Measurements from ENCODE around the gene ARID1A. TPM values are rescaled to one million over a fixed set of nuclear protein-coding genes. Genes with fewer than 3 reads are reported as not detected.

ARID1A gene
- total and polyA plus RNA-seq, 4 donors, result 12.2 to 31.9 (median 20.2) TPM

DNA sequence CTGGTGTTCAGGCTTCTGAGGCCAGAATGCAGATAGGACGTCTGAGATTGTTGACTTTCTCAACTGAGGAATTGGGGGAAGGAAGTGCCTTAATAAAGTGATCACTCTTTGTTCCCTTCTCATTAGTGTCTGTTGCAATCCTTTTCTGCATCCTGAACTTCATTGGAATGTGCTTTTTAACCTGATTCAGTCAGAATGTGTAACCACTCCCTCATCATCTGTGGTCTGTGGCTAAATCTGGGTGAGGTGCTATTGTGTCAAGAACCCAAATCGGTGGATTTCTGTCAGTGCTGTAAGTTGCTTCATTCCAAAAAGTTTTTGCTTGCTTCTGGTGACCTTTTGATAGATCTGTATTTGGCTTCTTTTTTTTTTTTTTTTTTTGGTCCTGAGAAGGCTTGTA is 38.2 kb downstream of the ARID1A start:
- Histone ChIP-seq H3K9ac (ENCODE audit: low read depth in 1 of 2, low read length in 2 of 2) (no peak overlapping the region), H3K27me3 (ENCODE audit: control insufficient read depth in 4 of 4, insufficient read depth in 4 of 4, low read length in 3 of 4) (no peaks in the 10 kb centered on the region), H3K36me3 (ENCODE audit: control insufficient read depth in 4 of 4, insufficient read depth in 3 of 4, low read depth in 1 of 4, low read length in 3 of 4) (peaks cover 10 to 58% (median 45%) of the 10 kb centered on the region in 4 donors), H3K4me3 (ENCODE audit: low read depth in 1 of 3, low read length in 3 of 3) (no peak overlapping the region), H3K27ac (ENCODE audit: low read depth in 1 of 2, low read length in 2 of 2) (no peak overlapping the region), H3K9me3 (ENCODE audit: control insufficient read depth in 4 of 4, low read length in 3 of 4) (no peaks in the 10 kb centered on the region), H3K4me1 (ENCODE audit: control insufficient read depth in 4 of 4, insufficient read depth in 4 of 4, low read length in 3 of 4) (no peaks in the 10 kb centered on the region)
- TF ChIP-seq, protein P1, sequence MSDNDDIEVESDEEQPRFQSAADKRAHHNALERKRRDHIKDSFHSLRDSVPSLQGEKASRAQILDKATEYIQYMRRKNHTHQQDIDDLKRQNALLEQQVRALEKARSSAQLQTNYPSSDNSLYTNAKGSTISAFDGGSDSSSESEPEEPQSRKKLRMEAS (IDR thresholded peaks at IDR 0.05), result no peak
- WGBS, result 38% methylated on average over 2 of the region's 2 CpGs
- no peak for DNase-seq (ENCODE audit: low spot score)

DNA sequence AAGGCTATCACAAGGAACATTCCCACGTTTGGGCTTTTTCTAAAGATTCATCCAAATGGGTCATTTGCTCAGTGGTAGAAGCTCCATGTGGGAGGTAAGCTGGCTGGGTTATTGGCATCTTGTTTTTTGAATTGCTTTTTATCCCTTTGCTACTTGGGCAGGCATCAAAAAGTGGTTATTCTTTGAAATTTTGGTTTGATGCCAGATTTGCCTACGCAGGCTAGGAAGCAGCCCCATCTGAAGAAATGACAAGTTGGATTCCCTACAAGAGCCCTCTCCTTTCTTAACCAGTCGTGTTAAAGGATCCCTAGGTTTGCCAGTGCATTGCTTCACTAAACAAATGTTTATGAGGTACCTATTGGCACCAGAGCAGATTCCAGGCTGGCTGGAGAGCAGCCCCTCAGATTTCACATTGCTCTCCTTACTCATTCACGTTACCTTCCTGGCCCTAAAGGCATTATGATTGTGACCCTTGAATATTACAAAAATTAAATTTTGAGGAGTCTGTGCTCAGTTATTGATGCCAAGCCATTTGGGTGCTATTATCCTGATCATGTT is 38.8 kb downstream of the ARID1A start:
- H3K9me3 ChIP-seq (ENCODE audit: control insufficient read depth in 4 of 4, low read length in 3 of 4), result no peaks in the 10 kb centered on the region
- WGBS, result 66% methylated on average over 4 of the region's 4 CpGs
- DNase-seq (ENCODE audit: low spot score), result no peak
- peaks cover 10 to 58% (median 47%) of the 10 kb centered on the region in 4 donors for H3K36me3 ChIP-seq (ENCODE audit: control insufficient read depth in 4 of 4, insufficient read depth in 3 of 4, low read depth in 1 of 4, low read length in 3 of 4)
- no peak overlapping the region for H3K9ac ChIP-seq (ENCODE audit: low read depth in 1 of 2, low read length in 2 of 2)
- H3K27me3 ChIP-seq (ENCODE audit: control insufficient read depth in 4 of 4, insufficient read depth in 4 of 4, low read length in 3 of 4), result no peaks in the 10 kb centered on the region
- H3K27ac ChIP-seq (ENCODE audit: low read depth in 1 of 2, low read length in 2 of 2), result no peak overlapping the region
- TF ChIP-seq, protein P2, sequence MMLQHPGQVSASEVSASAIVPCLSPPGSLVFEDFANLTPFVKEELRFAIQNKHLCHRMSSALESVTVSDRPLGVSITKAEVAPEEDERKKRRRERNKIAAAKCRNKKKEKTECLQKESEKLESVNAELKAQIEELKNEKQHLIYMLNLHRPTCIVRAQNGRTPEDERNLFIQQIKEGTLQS (IDR thresholded peaks at IDR 0.05), result no peak
- TF ChIP-seq TAF1 (conservative IDR thresholded peaks at IDR 0.05) (no peak), SP1 (IDR thresholded peaks at IDR 0.05) (no peak), EGR1 (IDR thresholded peaks at IDR 0.05; ENCODE audit: low read depth in 2 of 2) (no peak), GABPA (IDR thresholded peaks at IDR 0.05 in 1 of 2, conservative IDR thresholded peaks at IDR 0.05 in 1 of 2) (no peak)
- TF ChIP-seq, protein P1 (IDR thresholded peaks at IDR 0.05), result no peak
- no peak overlapping the region for H3K4me3 ChIP-seq (ENCODE audit: low read depth in 1 of 3, low read length in 3 of 3)
- H3K4me1 ChIP-seq (ENCODE audit: control insufficient read depth in 4 of 4, insufficient read depth in 4 of 4, low read length in 3 of 4), result peaks cover 0 to 4% (median 1%) of the 10 kb centered on the region in 4 donors

DNA sequence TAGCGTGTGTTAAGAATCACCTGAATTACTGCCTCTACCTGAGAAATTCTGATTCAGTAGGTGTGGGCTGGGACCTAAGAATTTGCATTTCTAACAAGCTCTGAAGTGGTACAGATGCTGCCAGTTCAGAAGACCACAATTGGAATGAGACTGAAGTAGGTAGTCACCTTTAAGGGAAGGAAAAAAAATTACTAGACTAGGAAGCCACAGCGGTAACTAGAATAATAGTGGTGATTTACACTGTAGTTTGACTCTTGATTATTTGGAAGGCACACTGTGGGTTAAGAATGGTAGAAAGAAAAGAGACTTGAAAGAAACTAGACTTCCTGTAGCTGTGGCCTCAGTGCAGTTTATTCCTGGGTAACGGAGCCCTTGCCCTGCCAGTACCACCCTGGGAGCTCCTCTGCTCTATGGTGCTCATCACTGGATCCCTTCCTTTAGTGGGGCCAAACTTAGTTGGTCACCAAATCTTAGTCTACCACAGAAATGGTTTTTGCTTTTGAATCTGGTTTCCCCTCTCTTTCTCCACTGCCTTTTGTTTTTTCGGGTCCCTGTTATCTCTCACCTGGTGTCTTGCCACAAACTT is 43.6 kb downstream of the ARID1A start:
- Histone ChIP-seq H3K27ac (ENCODE audit: low read depth in 1 of 2, low read length in 2 of 2) (peak overlapping the region in 1 of 2 donors; percentile 3), H3K9me3 (ENCODE audit: control insufficient read depth in 4 of 4, low read length in 3 of 4) (no peaks in the 10 kb centered on the region), H3K4me3 (ENCODE audit: low read depth in 1 of 3, low read length in 3 of 3) (no peak overlapping the region), H3K27me3 (ENCODE audit: control insufficient read depth in 4 of 4, insufficient read depth in 4 of 4, low read length in 3 of 4) (no peaks in the 10 kb centered on the region), H3K4me1 (ENCODE audit: control insufficient read depth in 4 of 4, insufficient read depth in 4 of 4, low read length in 3 of 4) (peaks cover 3 to 25% (median 16%) of the 10 kb centered on the region in 4 donors), H3K36me3 (ENCODE audit: control insufficient read depth in 4 of 4, insufficient read depth in 3 of 4, low read depth in 1 of 4, low read length in 3 of 4) (peaks cover 3 to 24% (median 21%) of the 10 kb centered on the region in 4 donors), H3K9ac (ENCODE audit: low read depth in 1 of 2, low read length in 2 of 2) (no peak overlapping the region)
- DNase-seq (ENCODE audit: low spot score), result no peak
- TF ChIP-seq RXRA (IDR thresholded peaks at IDR 0.05) (no peak), NR2F2 (IDR thresholded peaks at IDR 0.05) (no peak), GABPA (IDR thresholded peaks at IDR 0.05 in 1 of 2, conservative IDR thresholded peaks at IDR 0.05 in 1 of 2) (no peak), HNF4A (conservative IDR thresholded peaks at IDR 0.05) (no peak), EGR1 (IDR thresholded peaks at IDR 0.05; ENCODE audit: low read depth in 2 of 2) (no peak), HNF4G (IDR thresholded peaks at IDR 0.05) (no peak), FOXA2 (IDR thresholded peaks at IDR 0.05) (no peak), SP1 (IDR thresholded peaks at IDR 0.05) (no peak), FOXA1 (IDR thresholded peaks at IDR 0.05) (no peak), JUND (IDR thresholded peaks at IDR 0.05) (no peak), YY1 (IDR thresholded peaks at IDR 0.05) (no peak), TAF1 (conservative IDR thresholded peaks at IDR 0.05) (no peak)
- TF ChIP-seq, protein P3, sequence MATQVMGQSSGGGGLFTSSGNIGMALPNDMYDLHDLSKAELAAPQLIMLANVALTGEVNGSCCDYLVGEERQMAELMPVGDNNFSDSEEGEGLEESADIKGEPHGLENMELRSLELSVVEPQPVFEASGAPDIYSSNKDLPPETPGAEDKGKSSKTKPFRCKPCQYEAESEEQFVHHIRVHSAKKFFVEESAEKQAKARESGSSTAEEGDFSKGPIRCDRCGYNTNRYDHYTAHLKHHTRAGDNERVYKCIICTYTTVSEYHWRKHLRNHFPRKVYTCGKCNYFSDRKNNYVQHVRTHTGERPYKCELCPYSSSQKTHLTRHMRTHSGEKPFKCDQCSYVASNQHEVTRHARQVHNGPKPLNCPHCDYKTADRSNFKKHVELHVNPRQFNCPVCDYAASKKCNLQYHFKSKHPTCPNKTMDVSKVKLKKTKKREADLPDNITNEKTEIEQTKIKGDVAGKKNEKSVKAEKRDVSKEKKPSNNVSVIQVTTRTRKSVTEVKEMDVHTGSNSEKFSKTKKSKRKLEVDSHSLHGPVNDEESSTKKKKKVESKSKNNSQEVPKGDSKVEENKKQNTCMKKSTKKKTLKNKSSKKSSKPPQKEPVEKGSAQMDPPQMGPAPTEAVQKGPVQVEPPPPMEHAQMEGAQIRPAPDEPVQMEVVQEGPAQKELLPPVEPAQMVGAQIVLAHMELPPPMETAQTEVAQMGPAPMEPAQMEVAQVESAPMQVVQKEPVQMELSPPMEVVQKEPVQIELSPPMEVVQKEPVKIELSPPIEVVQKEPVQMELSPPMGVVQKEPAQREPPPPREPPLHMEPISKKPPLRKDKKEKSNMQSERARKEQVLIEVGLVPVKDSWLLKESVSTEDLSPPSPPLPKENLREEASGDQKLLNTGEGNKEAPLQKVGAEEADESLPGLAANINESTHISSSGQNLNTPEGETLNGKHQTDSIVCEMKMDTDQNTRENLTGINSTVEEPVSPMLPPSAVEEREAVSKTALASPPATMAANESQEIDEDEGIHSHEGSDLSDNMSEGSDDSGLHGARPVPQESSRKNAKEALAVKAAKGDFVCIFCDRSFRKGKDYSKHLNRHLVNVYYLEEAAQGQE (IDR thresholded peaks at IDR 0.05), result no peak
- TF ChIP-seq, protein P2 (IDR thresholded peaks at IDR 0.05), result no peak
- TF ChIP-seq, protein P1 (IDR thresholded peaks at IDR 0.05), result no peak
- TF ChIP-seq, protein P4, sequence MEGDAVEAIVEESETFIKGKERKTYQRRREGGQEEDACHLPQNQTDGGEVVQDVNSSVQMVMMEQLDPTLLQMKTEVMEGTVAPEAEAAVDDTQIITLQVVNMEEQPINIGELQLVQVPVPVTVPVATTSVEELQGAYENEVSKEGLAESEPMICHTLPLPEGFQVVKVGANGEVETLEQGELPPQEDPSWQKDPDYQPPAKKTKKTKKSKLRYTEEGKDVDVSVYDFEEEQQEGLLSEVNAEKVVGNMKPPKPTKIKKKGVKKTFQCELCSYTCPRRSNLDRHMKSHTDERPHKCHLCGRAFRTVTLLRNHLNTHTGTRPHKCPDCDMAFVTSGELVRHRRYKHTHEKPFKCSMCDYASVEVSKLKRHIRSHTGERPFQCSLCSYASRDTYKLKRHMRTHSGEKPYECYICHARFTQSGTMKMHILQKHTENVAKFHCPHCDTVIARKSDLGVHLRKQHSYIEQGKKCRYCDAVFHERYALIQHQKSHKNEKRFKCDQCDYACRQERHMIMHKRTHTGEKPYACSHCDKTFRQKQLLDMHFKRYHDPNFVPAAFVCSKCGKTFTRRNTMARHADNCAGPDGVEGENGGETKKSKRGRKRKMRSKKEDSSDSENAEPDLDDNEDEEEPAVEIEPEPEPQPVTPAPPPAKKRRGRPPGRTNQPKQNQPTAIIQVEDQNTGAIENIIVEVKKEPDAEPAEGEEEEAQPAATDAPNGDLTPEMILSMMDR (IDR thresholded peaks at IDR 0.05; ENCODE audit: low read depth, low read length, missing input control), result no peak
- TF ChIP-seq, protein P5, sequence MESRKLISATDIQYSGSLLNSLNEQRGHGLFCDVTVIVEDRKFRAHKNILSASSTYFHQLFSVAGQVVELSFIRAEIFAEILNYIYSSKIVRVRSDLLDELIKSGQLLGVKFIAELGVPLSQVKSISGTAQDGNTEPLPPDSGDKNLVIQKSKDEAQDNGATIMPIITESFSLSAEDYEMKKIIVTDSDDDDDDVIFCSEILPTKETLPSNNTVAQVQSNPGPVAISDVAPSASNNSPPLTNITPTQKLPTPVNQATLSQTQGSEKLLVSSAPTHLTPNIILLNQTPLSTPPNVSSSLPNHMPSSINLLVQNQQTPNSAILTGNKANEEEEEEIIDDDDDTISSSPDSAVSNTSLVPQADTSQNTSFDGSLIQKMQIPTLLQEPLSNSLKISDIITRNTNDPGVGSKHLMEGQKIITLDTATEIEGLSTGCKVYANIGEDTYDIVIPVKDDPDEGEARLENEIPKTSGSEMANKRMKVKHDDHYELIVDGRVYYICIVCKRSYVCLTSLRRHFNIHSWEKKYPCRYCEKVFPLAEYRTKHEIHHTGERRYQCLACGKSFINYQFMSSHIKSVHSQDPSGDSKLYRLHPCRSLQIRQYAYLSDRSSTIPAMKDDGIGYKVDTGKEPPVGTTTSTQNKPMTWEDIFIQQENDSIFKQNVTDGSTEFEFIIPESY (IDR thresholded peaks at IDR 0.05), result no peak
- 84% methylated on average over 4 of the region's 4 CpGs for WGBS
